HepG2 (cell line): ENCODE data around the gene TNFRSF18. TPM values are rescaled to one million over a fixed set of nuclear protein-coding genes. Genes with fewer than 3 reads are reported as not detected.

Source experiments
- AGO2 ChIP-seq: fragments of 200-400 bp; formaldehyde crosslinking; optimal IDR thresholded peaks from 2 replicates; pipeline ENCODE3; 2017; ENCODE audit warnings: mild to moderate bottlenecking, low read depth, low read length, moderate library complexity
- CHCHD3 ChIP-seq: sonication (generic); formaldehyde crosslinking; IDR thresholded peaks from 2 replicates; pipeline ENCODE4 v1.8.0; 2022; ENCODE audit warnings: mild to moderate bottlenecking, missing genetic modification reagents, moderate library complexity
- ELF3 ChIP-seq: IDR thresholded peaks from 2 replicates; pipeline ENCODE4 v1.6.1; 2016; ENCODE audit warnings: missing genetic modification reagents, missing compliant biosample characterization
- GATA4 ChIP-seq: sonication (generic); IDR thresholded peaks from 2 replicates; pipeline ENCODE4 v1.6.1; 2016; ENCODE audit warnings: antibody characterized with exemption, low read depth, borderline replicate concordance
- JUN ChIP-seq: sonication (generic); formaldehyde crosslinking; IDR thresholded peaks from 2 replicates; pipeline ENCODE4 v1.4.0; 2020; ENCODE audit warnings: mild to moderate bottlenecking, missing genetic modification reagents
- KLF12 ChIP-seq: sonication (generic); formaldehyde crosslinking; IDR thresholded peaks from 2 replicates; pipeline ENCODE4 v1.4.0; 2020; ENCODE audit warnings: missing genetic modification reagents, borderline replicate concordance
- MXI1 ChIP-seq: IDR thresholded peaks from 3 replicates; pipeline ENCODE4 v1.6.1; 2012; ENCODE audit warnings: low read depth, low read length, inconsistent platforms, borderline replicate concordance
- NBN ChIP-seq: fragments of 450-650 bp; conservative IDR thresholded peaks from 2 replicates; pipeline ENCODE4 v1.6.1; 2017
- NFIB ChIP-seq: sonication (generic); formaldehyde crosslinking; IDR thresholded peaks from 2 replicates; pipeline ENCODE4 v1.9.0; 2021; ENCODE audit warnings: missing genetic modification reagents, mild to moderate bottlenecking, borderline replicate concordance
- PPARG ChIP-seq: conservative IDR thresholded peaks from 2 replicates; pipeline ENCODE4 v1.6.1; 2016; ENCODE audit warnings: missing biosample characterization, missing genetic modification reagents
- SALL2 ChIP-seq: sonication (generic); formaldehyde crosslinking; IDR thresholded peaks from 2 replicates; pipeline ENCODE4 v1.8.1; 2023; ENCODE audit warnings: mild to moderate bottlenecking, missing genetic modification reagents, inconsistent platforms
- SMAD1 ChIP-seq: sonication (generic); formaldehyde crosslinking; IDR thresholded peaks from 2 replicates; pipeline ENCODE4 v1.4.0; 2020; ENCODE audit warnings: missing genetic modification reagents, low read depth, mild to moderate bottlenecking, borderline replicate concordance
- ZBTB38 ChIP-seq: sonication (generic); formaldehyde crosslinking; IDR thresholded peaks from 2 replicates; pipeline ENCODE4 v1.5.1; 2020; ENCODE audit warnings: mild to moderate bottlenecking, missing genetic modification reagents
- ZFP37 ChIP-seq: sonication (generic); formaldehyde crosslinking; IDR thresholded peaks from 2 replicates; pipeline ENCODE4 v1.4.0; 2020; ENCODE audit warnings: missing genetic modification reagents, borderline replicate concordance
- ZNF101 ChIP-seq: sonication (generic); formaldehyde crosslinking; IDR thresholded peaks from 2 replicates; pipeline ENCODE4 v1.4.0; 2020; ENCODE audit warnings: mild to moderate bottlenecking, low read depth, missing genetic modification reagents, borderline replicate concordance
- ZNF329 ChIP-seq: sonication (generic); formaldehyde crosslinking; IDR thresholded peaks from 2 replicates; pipeline ENCODE4 v1.9.0; 2021; ENCODE audit warnings: low read depth, mild to moderate bottlenecking, missing genetic modification reagents
- ZNF33B ChIP-seq: sonication (generic); formaldehyde crosslinking; IDR thresholded peaks from 2 replicates; pipeline ENCODE4 v1.5.1; 2020; ENCODE audit warnings: mild to moderate bottlenecking, missing genetic modification reagents
- ZNF343 ChIP-seq: sonication (generic); formaldehyde crosslinking; IDR thresholded peaks from 2 replicates; pipeline ENCODE4 v1.4.0; 2020; ENCODE audit warnings: mild to moderate bottlenecking, missing genetic modification reagents
- ZNF513 ChIP-seq: sonication (generic); formaldehyde crosslinking; conservative IDR thresholded peaks from 2 replicates; pipeline ENCODE4 v1.5.0; 2020; ENCODE audit warnings: missing genetic modification reagents
- ZNF547 ChIP-seq: sonication (generic); formaldehyde crosslinking; IDR thresholded peaks from 2 replicates; pipeline ENCODE4 v1.5.1; 2020; ENCODE audit warnings: mild to moderate bottlenecking, missing genetic modification reagents
- ZNF563 ChIP-seq: sonication (generic); formaldehyde crosslinking; IDR thresholded peaks from 2 replicates; pipeline ENCODE4 v1.8.0; 2022; ENCODE audit warnings: mild to moderate bottlenecking, moderate library complexity, missing genetic modification reagents
- ZNF607 ChIP-seq: sonication (generic); formaldehyde crosslinking; IDR thresholded peaks from 2 replicates; pipeline ENCODE4 v1.5.1; 2020; ENCODE audit warnings: missing genetic modification reagents, mild to moderate bottlenecking, borderline replicate concordance
- ZNF747 ChIP-seq: sonication (generic); formaldehyde crosslinking; IDR thresholded peaks from 2 replicates; pipeline ENCODE4 v1.8.1; 2023; ENCODE audit warnings: missing genetic modification reagents, mild to moderate bottlenecking, borderline replicate concordance
- ZSCAN12 ChIP-seq: sonication (generic); formaldehyde crosslinking; IDR thresholded peaks from 2 replicates; pipeline ENCODE4 v1.9.0; 2021; ENCODE audit warnings: mild to moderate bottlenecking, missing genetic modification reagents
- ZSCAN30 ChIP-seq: sonication (generic); formaldehyde crosslinking; IDR thresholded peaks from 2 replicates; pipeline ENCODE4 v1.5.0; 2020; ENCODE audit warnings: mild to moderate bottlenecking, missing genetic modification reagents
- polyA plus RNA-seq, 8 experiments: library from polyadenylated mRNA; depleted of rRNA in 3 of 8; stranded (reverse) in 7 of 8; unstranded in 1 of 8; fragments of >200 nt; fragmentation: Illumina TruSeq in 4 of 8; extraction: Trizol in 4 of 8; gene quantifications; 2 replicates each; pipeline versions ENCODE4 v1.2.1 to v1.2.3, GENCODE V29; 2011 to 2016; ENCODE audit warnings: low read depth in 4 of 8, missing spikeins in 1 of 8, mixed read lengths in 1 of 8; ENCODE audit not compliant: insufficient read depth in 1 of 8
- total RNA-seq, 5 experiments: library from RNA; depleted of rRNA; stranded (reverse); fragments of >200 nt; fragmentation: Illumina TruSeq; extraction: Trizol; gene quantifications; 2 replicates each; pipeline ENCODE4 v1.2.3, GENCODE V29; 2016; ENCODE audit warnings: low read depth in 1 of 5
- TF ChIP-seq, protein P1 (sequence below): sonication (generic); formaldehyde crosslinking; IDR thresholded peaks from 2 replicates; pipeline ENCODE4 v1.5.1; 2020; ENCODE audit warnings: mild to moderate bottlenecking, missing genetic modification reagents, moderate library complexity

Gene TNFRSF18
- total and polyA plus RNA-seq, 2 of the 13 experiments (the other 11 are each of a cell fraction or from before 2014, with no cell fraction given) = not detected

DNA sequence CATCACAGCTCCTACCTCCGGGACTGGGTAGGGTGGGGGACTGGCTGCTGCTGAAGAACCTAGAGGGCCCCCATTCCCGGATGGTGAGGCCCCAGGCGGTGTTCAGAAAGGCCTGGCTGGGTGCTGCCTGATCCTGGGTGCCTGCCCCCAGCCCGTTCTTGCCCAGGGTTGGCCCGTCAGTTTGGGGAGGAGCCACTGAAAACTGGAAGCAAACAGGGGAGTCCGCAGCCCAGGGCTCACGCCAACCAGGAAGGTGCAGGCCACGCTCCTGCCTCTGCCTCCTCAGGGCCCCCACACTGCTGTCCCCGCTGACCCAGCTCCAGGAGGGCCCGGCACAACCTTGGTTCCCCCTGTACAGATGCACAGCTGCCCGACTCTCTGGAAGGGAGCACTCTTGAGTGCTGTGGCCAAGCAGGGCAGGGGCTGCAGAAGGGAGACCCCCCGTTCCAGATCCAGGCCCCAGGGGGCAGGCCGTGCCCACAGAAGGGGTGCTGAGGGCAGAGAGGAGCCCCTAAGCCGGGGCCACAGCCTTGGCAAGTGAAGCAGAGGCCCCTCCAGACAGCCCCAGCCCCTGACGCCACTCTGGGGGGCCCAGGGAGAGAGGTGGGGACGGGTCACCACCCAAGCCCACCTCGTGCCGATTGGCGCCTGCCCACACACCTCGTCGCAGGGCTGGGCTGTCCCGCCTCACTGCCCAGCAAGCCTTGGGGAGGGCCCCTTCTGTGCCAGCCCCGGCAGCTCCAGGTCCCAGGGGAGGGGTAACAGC, 34.6 kb upstream of the TNFRSF18 start (continued):
- TF ChIP-seq NFIB (CRISPR knock-in tag) = peak; percentile 79; the same call in 1 of the 2 replicates
- TF ChIP-seq ZNF607 (CRISPR knock-in tag) = no peak
- TF ChIP-seq ZNF513 (CRISPR knock-in tag) = no peak
- TF ChIP-seq ZNF563 (CRISPR knock-in tag) = peak; percentile 54; the same call in 1 of the 2 replicates
- TF ChIP-seq AGO2 = no peak
- no peak for TF ChIP-seq KLF12 (CRISPR knock-in tag)
- no peak for TF ChIP-seq CHCHD3
- no peak for TF ChIP-seq ZNF101 (CRISPR knock-in tag)
- TF ChIP-seq ZSCAN12 (CRISPR knock-in tag) = no peak
- no peak for TF ChIP-seq ZNF343 (CRISPR knock-in tag)
- TF ChIP-seq ZNF747 = no peak
- no peak for TF ChIP-seq ZNF329
- no peak for TF ChIP-seq GATA4
- no peak; the same call in 1 of the 2 replicates for TF ChIP-seq ZNF547 (CRISPR knock-in tag)
- TF ChIP-seq MXI1 = 0 out of 3 replicates have a peak, but pooled peaks have one; percentile 16
- TF ChIP-seq JUN (CRISPR knock-in tag) = no peak
- no peak; the same call in 1 of the 2 replicates for TF ChIP-seq ZBTB38
- TF ChIP-seq PPARG (CRISPR knock-in tag) = 0 out of 2 replicates have a peak, but pooled peaks have one; percentile 17
- TF ChIP-seq NBN = no peak
- no peak for TF ChIP-seq ZSCAN30 (CRISPR knock-in tag)
- peak; percentile 52; the same call in 1 of the 2 replicates for TF ChIP-seq ELF3 (CRISPR knock-in tag)
- TF ChIP-seq, protein P1, sequence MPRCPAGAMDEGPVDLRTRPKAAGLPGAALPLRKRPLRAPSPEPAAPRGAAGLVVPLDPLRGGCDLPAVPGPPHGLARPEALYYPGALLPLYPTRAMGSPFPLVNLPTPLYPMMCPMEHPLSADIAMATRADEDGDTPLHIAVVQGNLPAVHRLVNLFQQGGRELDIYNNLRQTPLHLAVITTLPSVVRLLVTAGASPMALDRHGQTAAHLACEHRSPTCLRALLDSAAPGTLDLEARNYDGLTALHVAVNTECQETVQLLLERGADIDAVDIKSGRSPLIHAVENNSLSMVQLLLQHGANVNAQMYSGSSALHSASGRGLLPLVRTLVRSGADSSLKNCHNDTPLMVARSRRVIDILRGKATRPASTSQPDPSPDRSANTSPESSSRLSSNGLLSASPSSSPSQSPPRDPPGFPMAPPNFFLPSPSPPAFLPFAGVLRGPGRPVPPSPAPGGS (CRISPR knock-in tag) = no peak
- TF ChIP-seq SMAD1 (CRISPR knock-in tag) = no peak
- no peak for TF ChIP-seq ZFP37 (CRISPR knock-in tag)
- TF ChIP-seq ZNF33B (CRISPR knock-in tag) = no peak
- TF ChIP-seq SALL2 (CRISPR knock-in tag) = no peak
